Hepatocyte (in vitro differentiated cells): ENCODE results near the gene HHAT. TPM values are rescaled to one million over a fixed set of nuclear protein-coding genes. Genes with fewer than 3 reads are reported as not detected.

Experiments
- DNase-seq: peaks from one replicate; pipeline ENCODE4 v3.0.0-alpha.2; 2016; ENCODE audit warnings: low spot score
- H2AFZ ChIP-seq: fragments of 200-600 bp; sonication (generic); 2 replicates; pipeline ENCODE4 v1.6.0; 2016; ENCODE audit warnings: antibody characterized with exemption, mild to moderate bottlenecking
- H3K27ac ChIP-seq: fragments of 200-600 bp; sonication (generic); 2 replicates; pipeline ENCODE4 v1.5.1; 2016; ENCODE audit warnings: mild to moderate bottlenecking
- H3K27me3 ChIP-seq: fragments of 200-600 bp; sonication (generic); 2 replicates; pipeline ENCODE4 v1.6.1; 2016
- H3K36me3 ChIP-seq: fragments of 200-600 bp; sonication (generic); replicated peaks from 2 replicates; pipeline ENCODE4 v1.5.1; 2016; ENCODE audit warnings: low read depth; ENCODE audit not compliant: insufficient read depth
- H3K4me1 ChIP-seq: fragments of 200-600 bp; sonication (generic); 2 replicates; pipeline ENCODE4 v1.5.1; 2016; ENCODE audit warnings: mild to moderate bottlenecking, moderate library complexity; ENCODE audit not compliant: insufficient read depth
- H3K4me2 ChIP-seq: fragments of 200-600 bp; sonication (generic); 2 replicates; pipeline ENCODE4 v1.6.0; 2016
- H3K4me3 ChIP-seq: fragments of 200-600 bp; sonication (generic); 2 replicates; pipeline ENCODE4 v1.5.1; 2016; ENCODE audit warnings: mild to moderate bottlenecking
- H3K79me2 ChIP-seq: fragments of 200-600 bp; sonication (generic); 2 replicates; pipeline ENCODE4 v1.6.0; 2017; ENCODE audit warnings: mild to moderate bottlenecking
- H3K9me2 ChIP-seq: fragments of 200-600 bp; sonication (generic); replicated peaks from 2 replicates; pipeline ENCODE4 v1.6.0; 2017; ENCODE audit warnings: mild to moderate bottlenecking; ENCODE audit not compliant: insufficient read depth
- H3K9me3 ChIP-seq: fragments of 200-600 bp; sonication (generic); 2 replicates; pipeline ENCODE4 v1.5.1; 2016; ENCODE audit warnings: low read depth, mild to moderate bottlenecking
- H4K20me1 ChIP-seq: fragments of 200-600 bp; sonication (generic); 2 replicates; pipeline ENCODE4 v1.6.0; 2016; ENCODE audit warnings: mild to moderate bottlenecking; ENCODE audit not compliant: insufficient read depth, poor library complexity, severe bottlenecking
- CTCF ChIP-seq: fragments of 200-600 bp; sonication (generic); IDR thresholded peaks from 2 replicates; pipeline ENCODE4 v1.5.1; 2016; ENCODE audit warnings: antibody characterized with exemption, mild to moderate bottlenecking; ENCODE audit not compliant: poor library complexity
- EZH2 ChIP-seq: fragments of 200-600 bp; sonication (generic); IDR thresholded peaks from 2 replicates; pipeline ENCODE4 v1.6.1; 2016; ENCODE audit warnings: antibody characterized with exemption, mild to moderate bottlenecking, borderline replicate concordance
- EZH2phosphoT487 ChIP-seq: fragments of 200-600 bp; sonication (generic); IDR thresholded peaks from one replicate; pipeline ENCODE4 v1.6.1; 2018; ENCODE audit warnings: antibody characterized with exemption, mild to moderate bottlenecking, low read depth, moderate library complexity; ENCODE audit not compliant: unreplicated experiment, severe bottlenecking
- WGBS: methylation state at CpG from one replicate; pipeline ENCODE4 v1.1.6; 2016; ENCODE audit warnings: low lambda C conversion rate; ENCODE audit errors: missing lambda C conversion rate; 5-methylcytosine and 5-hydroxymethylcytosine counted together
- polyA plus RNA-seq: library from polyadenylated mRNA; unstranded; fragments of >200 nt; fragmentation: Nextera tagmentation; extraction: Ambion mirVana; gene quantifications from 2 replicates; pipeline ENCODE4 v1.2.1, GENCODE V29; 2016
- total RNA-seq: library from RNA; depleted of rRNA; stranded (reverse); fragments of >200 nt; gene quantifications from 2 replicates; pipeline ENCODE4 v1.2.3, GENCODE V29; 2014

Gene HHAT
- total and polyA plus RNA-seq, 2 experiments from 2014 or later: 5.3 to 6.3 TPM

- H3K79me2 ChIP-seq: no peaks in the 10 kb centered on the region
- no peaks in the 10 kb centered on the region for H3K9me2 ChIP-seq
- peaks cover 4% of the 10 kb centered on the region for H3K4me1 ChIP-seq
- no peak overlapping the region for H2AFZ ChIP-seq
- no peak overlapping the region for H3K27ac ChIP-seq
- H3K27me3 ChIP-seq: no peaks in the 10 kb centered on the region
- no peak overlapping the region for H3K4me3 ChIP-seq
- no peaks in the 10 kb centered on the region for H3K36me3 ChIP-seq
- DNase-seq: no peak
- no peak for TF ChIP-seq EZH2
- no peak for TF ChIP-seq CTCF
- H4K20me1 ChIP-seq: no peaks in the 10 kb centered on the region
- H3K9me3 ChIP-seq: no peaks in the 10 kb centered on the region
- H3K4me2 ChIP-seq: no peak overlapping the region
Observed at GRCh38 chr1:210385228-210385627, 56.5 kb downstream of the HHAT start.

GRCh38 chr1:210394281-210394821 lies 65.6 kb downstream of the HHAT start:
- no peaks in the 10 kb centered on the region for H3K79me2 ChIP-seq
- H3K36me3 ChIP-seq: no peaks in the 10 kb centered on the region
- H3K9me2 ChIP-seq: no peaks in the 10 kb centered on the region
- no peak overlapping the region for H2AFZ ChIP-seq
- no peaks in the 10 kb centered on the region for H3K27me3 ChIP-seq
- no peaks in the 10 kb centered on the region for H3K9me3 ChIP-seq
- no peak overlapping the region for H3K27ac ChIP-seq
- H3K4me2 ChIP-seq: no peak overlapping the region
- no peak for DNase-seq
- H3K4me3 ChIP-seq: no peak overlapping the region
- WGBS: 93% methylated on average over 6 of the region's 6 CpGs
- H3K4me1 ChIP-seq: no peaks in the 10 kb centered on the region
- no peak for TF ChIP-seq CTCF
- no peak for TF ChIP-seq EZH2
- TF ChIP-seq EZH2phosphoT487: no peak
- no peaks in the 10 kb centered on the region for H4K20me1 ChIP-seq

- no peaks in the 10 kb centered on the region for H4K20me1 ChIP-seq
- H3K4me3 ChIP-seq: no peak overlapping the region
- no peaks in the 10 kb centered on the region for H3K9me2 ChIP-seq
- H3K4me1 ChIP-seq: no peaks in the 10 kb centered on the region
- H3K27ac ChIP-seq: no peak overlapping the region
- no peaks in the 10 kb centered on the region for H3K9me3 ChIP-seq
- WGBS: 100% methylated on average over 1 of the region's 1 CpG
- H3K27me3 ChIP-seq: no peaks in the 10 kb centered on the region
- no peak overlapping the region for H2AFZ ChIP-seq
- no peak for DNase-seq
- TF ChIP-seq EZH2 (no peak), EZH2phosphoT487 (no peak), CTCF (no peak)
- H3K36me3 ChIP-seq: no peaks in the 10 kb centered on the region
- H3K79me2 ChIP-seq: no peaks in the 10 kb centered on the region
- no peak overlapping the region for H3K4me2 ChIP-seq
Observed at GRCh38 chr1:210396541-210396940, 67.8 kb downstream of the HHAT start.

- Histone ChIP-seq H3K79me2 (no peaks in the 10 kb centered on the region), H3K9me3 (no peaks in the 10 kb centered on the region), H3K36me3 (no peaks in the 10 kb centered on the region), H3K27me3 (no peaks in the 10 kb centered on the region), H2AFZ (no peak overlapping the region), H3K9me2 (no peaks in the 10 kb centered on the region), H3K27ac (no peak overlapping the region), H4K20me1 (no peaks in the 10 kb centered on the region), H3K4me3 (no peak overlapping the region), H3K4me1 (no peaks in the 10 kb centered on the region), H3K4me2 (no peak overlapping the region)
- 81% methylated on average over 1 of the region's 1 CpG for WGBS
- no peak for TF ChIP-seq EZH2phosphoT487
- no peak for TF ChIP-seq EZH2
- no peak for TF ChIP-seq CTCF
- DNase-seq: no peak
Observed at GRCh38 chr1:210397252-210397651, 68.5 kb downstream of the HHAT start.
